ENCODE results near the gene CCDC13.
A peak's percentile ranks its signal among the peaks of the same experiment; 100 is the strongest.
"Not testable (repeated sequence)": the region's sequence is repeated elsewhere in the genome, so short reads cannot be mapped to it uniquely, and the experiment has no call there.

Gene CCDC13

GRCh38 chr3:42772670-42773408 lies at the start of gene CCDC13:
Gene CCDC13, minus strand, starts transcription at chr3:42773253. Its CDS starts 14,908 bp downstream, at chr3:42758345.
- peak; percentile 98 for DNase-seq

- no peak for DNase-seq
Measured at GRCh38 chr3:42822828-42823227, 49.8 kb upstream of the CCDC13 start.

- no peak for DNase-seq
Measured at GRCh38 chr3:42820746-42821051, 47.6 kb upstream of the CCDC13 start.

- no peak for DNase-seq
Measured at GRCh38 chr3:42819351-42819965, 46.4 kb upstream of the CCDC13 start.

GRCh38 chr3:42815826-42816225 lies 42.8 kb upstream of the CCDC13 start:
- no peak for DNase-seq

GRCh38 chr3:42814914-42815507 lies 42.0 kb upstream of the CCDC13 start:
- DNase-seq: peak; percentile 48

- DNase-seq: no peak
Measured at GRCh38 chr3:42814246-42814645, 41.2 kb upstream of the CCDC13 start.

GRCh38 chr3:42811118-42811883 lies 38.2 kb upstream of the CCDC13 start:
- not testable (repeated sequence) for DNase-seq

- not testable (repeated sequence) for DNase-seq
Measured at GRCh38 chr3:42810706-42811105, 37.7 kb upstream of the CCDC13 start.

GRCh38 chr3:42809202-42809601 lies 36.1 kb upstream of the CCDC13 start, which contains the start of gene ACKR2:
Gene ACKR2, plus strand, starts transcription at chr3:42809445. Its CDS starts 55,058 bp downstream, at chr3:42864503.
- no peak for DNase-seq

- DNase-seq: no peak
Measured at GRCh38 chr3:42807929-42808328, 34.9 kb upstream of the CCDC13 start.

GRCh38 chr3:42805141-42805821 lies 32.2 kb upstream of the CCDC13 start:
- DNase-seq: no peak

- DNase-seq: no peak
Measured at GRCh38 chr3:42804831-42805132, 31.7 kb upstream of the CCDC13 start.

- peak; percentile 98 for DNase-seq
Measured at GRCh38 chr3:42804106-42804830, 31.2 kb upstream of the CCDC13 start, which contains the start of gene HIGD1A. Gene HIGD1A, minus strand, starts transcription at chr3:42804490. Its CDS starts 10,237 bp downstream, at chr3:42794253.

- DNase-seq: peak; percentile 87
Measured at GRCh38 chr3:42803414-42804105, 30.5 kb upstream of the CCDC13 start.

GRCh38 chr3:42802876-42803413 lies 29.9 kb upstream of the CCDC13 start:
- no peak for DNase-seq

- DNase-seq: no peak
Measured at GRCh38 chr3:42801784-42802183, 28.7 kb upstream of the CCDC13 start.

- no peak for DNase-seq
Measured at GRCh38 chr3:42801048-42801620, 28.1 kb upstream of the CCDC13 start.

GRCh38 chr3:42800251-42800650 lies 27.2 kb upstream of the CCDC13 start:
- DNase-seq: no peak

GRCh38 chr3:42799376-42799775 lies 26.3 kb upstream of the CCDC13 start:
- no peak for DNase-seq

Data from eye (tissue), 1 donor.